ENCODE results near the gene SPIN1. TPM values are rescaled to one million over a fixed set of nuclear protein-coding genes. Genes with fewer than 3 reads are reported as not detected.

Gene SPIN1
- total RNA-seq, 8 experiments from 2014 or later: 42.0 to 114 (median 64.2) TPM

DNA sequence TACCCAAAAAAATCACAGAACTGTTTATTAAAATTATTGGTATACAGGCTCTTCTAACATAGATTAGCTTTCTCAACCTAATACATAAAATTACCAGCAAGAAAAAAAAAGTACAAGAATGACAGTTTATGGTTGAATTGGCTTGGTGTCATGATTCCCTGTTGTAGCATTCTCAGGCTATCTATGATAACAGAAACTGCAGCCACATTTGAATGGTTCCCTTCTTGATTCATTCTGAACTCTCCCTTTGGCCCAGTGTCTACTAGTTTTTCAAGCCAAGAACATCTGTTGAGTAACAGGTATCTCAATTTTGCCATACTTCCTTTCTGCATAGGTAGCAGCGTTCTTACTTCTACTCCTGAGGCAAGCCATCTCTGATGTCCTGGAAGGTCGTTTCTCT is 3.0 kb downstream of the SPIN1 start:
- Histone ChIP-seq H3K4me1 (replicated peaks in 1 of 2) (peaks cover 6 to 12% of the 10 kb centered on the region in 2 donors), H3K27ac (no peak overlapping the region), H3K4me3 (no peak overlapping the region)
- WGBS, 10 experiments: 40 to 100% (median 81%) methylated on average over 1 to 2 of the region's 2 CpGs; no CpG with 5 or more reads in 2 of the 10 experiments
- in situ Hi-C loops (cut with MboI; ENCODE audit: low pct_unique_long_range_greater_than_20kb in 2 of 9, low sequenced_read_pairs in 9 of 9, unreplicated experiment in 9 of 9): loop anchor here in 1 of 9 experiments (25.0 kb wide), 1 partner anchor 304 kb away; no protein-coding TSS in a partner anchor
- ATAC-seq (replicated peaks in 6 of 8): no peak

DNA sequence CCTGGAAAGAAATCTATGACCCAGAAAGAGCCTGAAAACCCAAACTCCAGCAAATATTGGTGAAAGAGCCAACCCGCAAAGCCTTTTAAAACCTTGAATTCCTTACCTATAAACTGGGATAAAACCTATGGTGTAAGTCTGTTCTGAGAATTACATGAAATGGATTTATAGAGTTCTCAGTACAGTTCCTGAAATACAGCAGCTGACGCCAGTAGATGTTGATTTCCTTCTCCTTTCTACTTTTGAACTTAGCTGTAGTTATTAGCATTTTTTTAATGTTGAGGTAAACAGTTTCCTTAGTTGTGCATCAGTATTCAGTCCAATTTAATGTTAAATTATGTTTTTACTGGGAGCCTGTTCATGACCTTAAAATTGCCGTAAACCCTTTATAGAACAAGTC is 3.7 kb downstream of the SPIN1 start:
- ATAC-seq (replicated peaks in 6 of 8): no peak
- Histone ChIP-seq H3K4me1 (replicated peaks in 1 of 2) (peaks cover 6 to 12% of the 10 kb centered on the region in 2 donors), H3K4me3 (no peak overlapping the region), H3K27ac (no peak overlapping the region)
- WGBS, 10 experiments: 90 to 100% (median 97%) methylated on average over 1 to 3 of the region's 3 CpGs; no CpG with 5 or more reads in 4 of the 10 experiments
- in situ Hi-C loops (cut with MboI; ENCODE audit: low pct_unique_long_range_greater_than_20kb in 2 of 9, low sequenced_read_pairs in 9 of 9, unreplicated experiment in 9 of 9): loop anchor here in 1 of 9 experiments (25.0 kb wide), 1 partner anchor 305 kb away; no protein-coding TSS in a partner anchor

DNA sequence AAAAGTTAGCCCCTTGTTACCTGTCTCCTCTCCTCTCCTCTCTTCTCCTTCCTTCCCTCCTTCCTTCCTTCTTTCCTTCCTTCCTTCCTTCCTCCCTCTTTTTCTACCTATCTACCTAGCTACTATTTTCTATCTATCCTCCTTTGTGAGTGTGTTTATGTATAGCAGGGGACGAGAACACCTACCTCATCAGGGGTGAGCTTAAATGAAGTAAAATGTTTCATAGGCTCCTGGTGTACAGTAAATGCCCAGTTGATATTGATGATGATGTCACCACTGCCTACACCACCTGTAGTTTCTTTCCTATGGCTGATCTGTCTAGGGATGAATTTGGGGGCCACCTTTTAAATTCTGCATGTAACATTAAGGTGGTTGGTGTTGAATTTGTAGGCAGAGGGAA is 4.3 kb downstream of the SPIN1 start:
- in situ Hi-C loops (cut with MboI; ENCODE audit: low pct_unique_long_range_greater_than_20kb in 2 of 9, low sequenced_read_pairs in 9 of 9, unreplicated experiment in 9 of 9): loop anchor here in 1 of 9 experiments (25.0 kb wide), 1 partner anchor 305 kb away; no protein-coding TSS in a partner anchor
- Histone ChIP-seq H3K4me1 (replicated peaks in 1 of 2) (peaks cover 6 to 12% of the 10 kb centered on the region in 2 donors), H3K27ac (no peak overlapping the region), H3K4me3 (no peak overlapping the region)
- no peak for ATAC-seq (replicated peaks in 6 of 8)
- WGBS, 10 experiments: 90 to 100% (median 100%) methylated on average over 1 of the region's 1 CpG; no CpG with 5 or more reads in 3 of the 10 experiments

DNA sequence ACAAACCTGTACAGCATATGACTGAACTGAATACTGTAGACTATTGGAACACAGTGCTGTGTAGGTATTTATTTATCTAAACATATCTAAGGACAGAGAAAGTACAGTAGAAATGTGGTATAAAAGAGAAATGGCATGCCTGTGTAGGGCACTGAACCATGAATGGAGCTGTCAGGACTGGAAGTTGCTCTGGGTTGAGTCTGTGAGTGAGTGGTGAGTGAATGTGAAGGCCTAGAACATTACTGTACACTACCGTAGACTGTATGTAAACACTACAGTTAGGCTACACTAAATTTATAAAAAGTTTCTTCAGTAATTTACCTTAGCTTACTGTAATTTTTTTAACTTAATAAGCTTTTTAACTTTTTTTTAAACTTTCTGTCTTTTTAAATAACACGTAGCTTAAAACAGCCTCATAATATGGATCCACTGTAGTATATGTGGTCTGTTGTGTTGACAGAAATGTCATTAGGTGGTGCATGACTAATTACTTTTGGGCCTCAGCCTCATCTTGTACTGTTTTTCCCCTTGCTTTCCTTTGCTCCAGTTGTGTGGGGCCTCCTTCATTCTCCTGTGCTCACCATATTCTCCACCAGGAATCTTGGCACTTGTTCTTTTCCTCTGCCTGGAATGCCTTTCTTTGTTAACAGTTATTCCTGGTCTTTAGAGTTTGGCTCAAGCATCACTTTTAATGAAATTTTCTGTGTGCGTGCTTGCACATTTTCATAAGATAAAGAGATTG is 8.8 kb downstream of the SPIN1 start:
- no peak overlapping the region for H3K27ac ChIP-seq
- H3K4me1 ChIP-seq (replicated peaks in 1 of 2): peaks cover 3 to 4% of the 10 kb centered on the region in 2 donors
- in situ Hi-C loops (cut with MboI; ENCODE audit: low pct_unique_long_range_greater_than_20kb in 2 of 9, low sequenced_read_pairs in 9 of 9, unreplicated experiment in 9 of 9): loop anchor here in 1 of 9 experiments (25.0 kb wide), 1 partner anchor 310 kb away; no protein-coding TSS in a partner anchor
- 44 to 100% (median 92%) methylated on average over 2 to 3 of the region's 3 CpGs; no CpG with 5 or more reads in 1 of the 10 experiments for WGBS, 10 experiments
- no peak overlapping the region for H3K4me3 ChIP-seq
- peak in 2 of 8 experiments; percentile 10 to 70 for ATAC-seq (replicated peaks in 6 of 8)

DNA sequence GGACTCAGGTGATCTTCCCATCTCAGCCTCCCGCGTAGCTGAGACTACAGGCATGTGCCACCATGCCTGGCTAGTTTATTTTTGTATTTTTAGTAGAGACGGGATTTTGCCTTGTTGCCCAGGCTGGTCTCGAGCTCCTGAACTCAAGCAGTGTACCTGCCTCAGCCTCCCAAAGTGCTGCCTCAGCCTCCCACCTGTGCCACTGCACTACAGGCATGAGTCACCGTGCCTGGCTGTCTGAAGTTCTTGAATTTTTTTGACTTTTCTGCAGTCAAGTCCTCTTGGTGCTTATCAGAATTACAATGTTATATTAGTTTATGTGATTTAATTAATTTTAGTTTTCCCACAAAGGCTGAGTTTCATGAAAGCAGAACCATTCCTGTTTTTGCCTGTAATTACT is 9.8 kb downstream of the SPIN1 start:
- ATAC-seq (replicated peaks in 6 of 8): no peak
- Histone ChIP-seq H3K4me3 (no peak overlapping the region), H3K27ac (no peak overlapping the region), H3K4me1 (replicated peaks in 1 of 2) (no peaks in the 10 kb centered on the region)
- in situ Hi-C loops (cut with MboI; ENCODE audit: low pct_unique_long_range_greater_than_20kb in 2 of 9, low sequenced_read_pairs in 9 of 9, unreplicated experiment in 9 of 9): loop anchor here in 1 of 9 experiments (25.0 kb wide), 1 partner anchor 311 kb away; no protein-coding TSS in a partner anchor
- WGBS, 10 experiments: 96 to 100% (median 100%) methylated on average over 1 to 3 of the region's 5 CpGs; no CpG with 5 or more reads in 5 of the 10 experiments

DNA sequence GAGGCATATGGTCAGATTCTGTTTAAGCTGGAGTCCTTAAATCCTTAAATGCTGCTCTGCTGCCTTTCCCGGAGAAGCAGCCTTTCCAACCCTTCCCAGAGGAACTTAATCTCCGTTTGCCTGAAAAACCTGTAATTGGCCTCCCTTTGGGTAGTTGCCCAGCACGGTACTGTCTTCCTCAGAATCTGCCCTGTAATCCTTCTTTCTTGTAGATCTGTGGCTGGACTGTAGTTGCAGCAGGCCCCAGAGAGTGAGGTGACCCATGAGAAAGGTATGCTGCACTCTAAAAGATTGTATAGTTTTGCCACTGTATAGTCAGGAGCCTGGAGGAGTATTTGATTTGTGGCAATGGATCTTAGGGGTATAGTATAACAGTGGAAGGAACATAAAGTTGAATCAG is 11.7 kb downstream of the SPIN1 start:
- Histone ChIP-seq H3K27ac (no peak overlapping the region), H3K4me1 (replicated peaks in 1 of 2) (no peaks in the 10 kb centered on the region), H3K4me3 (no peak overlapping the region)
- WGBS, 10 experiments: 20 to 100% (median 90%) methylated on average over 1 to 3 of the region's 3 CpGs; no CpG with 5 or more reads in 1 of the 10 experiments
- peak in 3 of 8 experiments; percentile 36 to 53 (median 50) for ATAC-seq (replicated peaks in 6 of 8)
- in situ Hi-C loops (cut with MboI; ENCODE audit: low pct_unique_long_range_greater_than_20kb in 2 of 9, low sequenced_read_pairs in 9 of 9, unreplicated experiment in 9 of 9): loop anchor here in 2 of 9 experiments (25.0 kb wide), 2 partner anchors 88 to 313 kb away; no protein-coding TSS in a partner anchor

DNA sequence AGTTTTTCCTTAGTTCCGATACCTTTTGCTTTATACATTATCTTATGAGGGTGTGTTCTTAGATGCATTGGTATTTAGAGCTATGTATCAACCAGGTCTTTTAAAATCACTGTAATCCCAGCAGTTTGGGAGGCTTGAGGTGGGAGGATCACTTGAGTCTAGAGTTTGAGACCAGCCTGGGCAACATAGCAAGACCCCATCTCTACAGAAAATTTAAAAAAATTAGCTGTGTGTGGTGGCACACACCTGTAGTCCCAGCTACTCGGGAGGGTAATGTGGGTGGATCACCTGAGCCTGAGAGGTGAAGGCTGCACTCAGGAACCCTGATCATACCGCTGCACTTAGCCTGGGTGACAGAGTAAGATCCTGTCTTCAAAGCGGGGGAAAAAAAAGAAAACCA is 15.1 kb downstream of the SPIN1 start:
- in situ Hi-C loops (cut with MboI; ENCODE audit: low pct_unique_long_range_greater_than_20kb in 2 of 9, low sequenced_read_pairs in 9 of 9, unreplicated experiment in 9 of 9): loop anchor here in 1 of 9 experiments (25.0 kb wide), 1 partner anchor 91 kb away; no protein-coding TSS in a partner anchor
- WGBS, 10 experiments: 91 to 100% (median 100%) methylated on average over 1 to 3 of the region's 4 CpGs; no CpG with 5 or more reads in 3 of the 10 experiments
- H3K4me1 ChIP-seq (replicated peaks in 1 of 2): no peaks in the 10 kb centered on the region
- no peak overlapping the region for H3K27ac ChIP-seq
- no peak overlapping the region for H3K4me3 ChIP-seq
- no peak for ATAC-seq (replicated peaks in 6 of 8)

DNA sequence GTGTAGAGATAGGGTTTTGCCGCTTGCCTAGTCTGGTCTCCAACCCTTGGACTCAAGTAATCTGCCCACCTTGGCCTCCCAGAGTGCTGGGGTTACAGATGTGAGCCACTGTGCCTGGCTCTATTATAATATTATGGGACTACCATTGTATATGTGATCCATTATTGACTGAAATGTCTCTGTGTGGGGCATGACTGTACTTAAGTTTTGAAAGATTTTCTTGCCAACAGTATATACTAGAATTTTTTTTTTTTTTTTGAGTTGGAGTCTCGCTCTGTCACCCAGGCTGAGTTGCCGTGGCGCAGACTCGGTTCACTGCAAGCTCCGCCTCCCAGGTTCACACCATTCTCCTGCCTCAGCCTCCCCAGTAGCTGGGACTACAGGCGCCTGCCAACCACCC is 17.8 kb downstream of the SPIN1 start:
- no peak for ATAC-seq (replicated peaks in 6 of 8)
- in situ Hi-C loops (cut with MboI; ENCODE audit: low pct_unique_long_range_greater_than_20kb in 2 of 9, low sequenced_read_pairs in 9 of 9, unreplicated experiment in 9 of 9): loop anchor here in 1 of 9 experiments (25.0 kb wide), 1 partner anchor 94 kb away; no protein-coding TSS in a partner anchor
- WGBS, 10 experiments: 92 to 100% (median 97%) methylated on average over 1 to 7 of the region's 7 CpGs; no CpG with 5 or more reads in 4 of the 10 experiments
- no peak overlapping the region for H3K27ac ChIP-seq
- no peak overlapping the region for H3K4me3 ChIP-seq
- H3K4me1 ChIP-seq (replicated peaks in 1 of 2): no peaks in the 10 kb centered on the region

DNA sequence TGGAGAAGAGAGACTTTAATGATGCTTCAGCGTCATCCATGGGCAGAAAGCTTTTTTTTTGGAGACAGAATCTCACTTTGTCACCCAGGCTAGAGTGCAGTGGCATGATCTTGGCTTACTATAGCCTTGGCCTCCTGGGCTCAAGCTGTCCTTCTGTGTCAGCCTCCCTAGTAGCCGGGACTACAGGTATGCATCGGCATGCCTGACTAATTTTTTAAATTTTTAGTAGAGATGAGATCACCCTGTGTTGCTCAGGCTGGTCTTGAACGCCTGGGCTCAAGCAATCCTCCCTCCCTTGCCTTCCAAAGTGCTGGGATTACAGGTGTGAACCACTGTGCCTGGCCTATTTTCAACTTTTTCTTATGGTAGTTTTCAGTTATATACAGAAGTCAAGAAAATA is 23.2 kb downstream of the SPIN1 start:
- WGBS, 10 experiments: 95 to 100% (median 100%) methylated on average over 1 to 3 of the region's 4 CpGs; no CpG with 5 or more reads in 3 of the 10 experiments

DNA sequence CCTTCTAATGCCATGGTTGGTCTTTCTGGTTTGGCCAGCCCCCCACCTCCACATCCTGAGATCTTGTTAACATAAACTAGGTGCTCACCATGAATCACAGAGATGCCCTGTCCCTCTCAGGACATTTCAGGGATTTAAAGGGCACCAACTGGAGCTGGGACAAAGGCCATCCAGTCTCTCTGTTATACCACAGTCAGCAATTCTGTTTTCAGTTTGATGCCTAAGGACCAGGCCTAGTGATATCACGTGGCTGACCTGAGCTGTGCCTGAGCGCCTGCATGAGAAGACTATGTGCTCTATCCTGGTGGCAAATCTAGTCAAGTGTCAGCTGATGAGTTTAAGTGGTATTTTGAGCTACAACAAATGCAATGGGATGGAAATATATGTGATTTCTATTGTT is 26.1 kb downstream of the SPIN1 start:
- H3K4me3 ChIP-seq: no peak overlapping the region
- H3K27ac ChIP-seq: no peak overlapping the region
- WGBS, 10 experiments: 80 to 100% (median 100%) methylated on average over 1 to 2 of the region's 2 CpGs; no CpG with 5 or more reads in 5 of the 10 experiments
- no peaks in the 10 kb centered on the region for H3K4me1 ChIP-seq (replicated peaks in 1 of 2)
- in situ Hi-C loops (cut with MboI; ENCODE audit: low pct_unique_long_range_greater_than_20kb in 2 of 9, low sequenced_read_pairs in 9 of 9, unreplicated experiment in 9 of 9): loop anchor here in 1 of 9 experiments (25.0 kb wide), 1 partner anchor 102 kb away; no protein-coding TSS in a partner anchor
- ATAC-seq (replicated peaks in 6 of 8): no peak

More for the DNA sequence above, 23.2 kb downstream of the SPIN1 start:
- no peak overlapping the region for H3K27ac ChIP-seq
- in situ Hi-C loops (cut with MboI; ENCODE audit: low pct_unique_long_range_greater_than_20kb in 2 of 9, low sequenced_read_pairs in 9 of 9, unreplicated experiment in 9 of 9): loop anchor here in 1 of 9 experiments (25.0 kb wide), 1 partner anchor 99 kb away; no protein-coding TSS in a partner anchor
- ATAC-seq (replicated peaks in 6 of 8): no peak
- no peak overlapping the region for H3K4me3 ChIP-seq
- no peaks in the 10 kb centered on the region for H3K4me1 ChIP-seq (replicated peaks in 1 of 2)

DNA sequence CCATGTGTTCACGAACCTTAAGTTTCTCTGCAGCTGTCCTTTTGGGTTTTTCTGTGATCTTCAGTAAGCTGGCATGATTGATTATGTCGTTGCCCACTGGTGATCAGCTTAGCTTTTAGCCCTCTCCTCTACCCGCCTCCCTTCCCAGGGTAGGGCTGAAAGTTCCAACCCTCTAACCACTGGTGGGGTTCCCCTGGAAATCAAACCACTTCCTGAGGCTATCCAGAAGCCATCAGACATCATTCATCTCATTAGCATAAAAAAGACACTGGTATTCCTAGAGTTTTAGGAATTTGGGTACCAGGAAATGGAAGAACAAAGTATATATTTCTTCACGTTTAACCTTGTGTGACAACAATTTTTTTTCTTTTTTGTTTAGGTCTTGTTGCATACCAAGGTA is 29.8 kb downstream of the SPIN1 start:
- in situ Hi-C loops (cut with MboI; ENCODE audit: low pct_unique_long_range_greater_than_20kb in 2 of 9, low sequenced_read_pairs in 9 of 9, unreplicated experiment in 9 of 9): loop anchor here in 1 of 9 experiments (25.0 kb wide), 1 partner anchor 106 kb away; no protein-coding TSS in a partner anchor

DNA sequence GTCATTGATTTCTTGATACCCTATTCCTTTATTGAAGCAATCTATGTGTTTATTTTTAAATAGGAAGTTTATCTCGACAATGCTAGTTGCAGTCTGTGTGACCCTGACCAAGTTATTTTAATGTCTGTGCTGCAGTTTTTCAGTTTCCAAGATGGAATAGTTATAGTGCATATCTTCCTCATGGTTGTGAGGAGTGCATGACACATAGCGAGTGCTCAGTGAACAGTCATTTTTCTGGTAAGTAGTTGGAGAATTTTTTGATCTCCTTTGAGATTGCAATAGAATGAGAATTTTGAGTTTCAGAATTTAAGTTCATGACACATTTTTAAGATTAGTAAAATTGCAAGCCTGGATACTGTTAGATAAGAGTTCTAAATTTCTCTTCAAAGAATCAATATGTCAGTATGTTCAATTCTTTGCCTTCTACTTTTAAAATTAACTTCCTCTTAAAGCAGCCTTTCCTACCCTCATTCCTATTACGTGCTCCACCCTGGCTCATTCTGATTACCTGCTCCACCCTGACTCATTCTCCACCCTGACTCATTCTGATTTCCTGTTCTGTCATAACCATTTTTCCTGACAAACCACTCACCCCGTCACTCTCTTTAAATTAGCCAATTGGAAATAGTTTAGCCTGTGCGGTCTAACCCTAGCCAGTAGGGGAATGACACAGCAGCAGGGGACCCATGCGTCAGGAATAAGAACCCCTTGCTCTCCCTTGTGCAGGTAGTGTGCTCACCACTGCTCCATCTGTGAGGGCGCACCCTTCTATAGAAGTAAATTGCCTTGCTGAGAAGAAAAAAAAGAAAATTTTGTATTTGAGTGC is 30.7 kb downstream of the SPIN1 start:
- WGBS, 10 experiments: 40 to 100% (median 92%) methylated on average over 3 to 7 of the region's 7 CpGs
- peak in 3 of 8 experiments; percentile 33 to 53 (median 40) for ATAC-seq (replicated peaks in 6 of 8)
- Histone ChIP-seq H3K4me3 (no peak overlapping the region), H3K27ac (no peak overlapping the region), H3K4me1 (replicated peaks in 1 of 2) (no peaks in the 10 kb centered on the region)
- in situ Hi-C loops (cut with MboI; ENCODE audit: low pct_unique_long_range_greater_than_20kb in 2 of 9, low sequenced_read_pairs in 9 of 9, unreplicated experiment in 9 of 9): loop anchor here in 1 of 9 experiments (25.0 kb wide), 1 partner anchor 107 kb away; no protein-coding TSS in a partner anchor

More for the DNA sequence above, 29.8 kb downstream of the SPIN1 start:
- H3K27ac ChIP-seq: no peak overlapping the region
- no peaks in the 10 kb centered on the region for H3K4me1 ChIP-seq (replicated peaks in 1 of 2)
- 60 to 100% (median 84%) methylated on average over 1 to 4 of the region's 4 CpGs; no CpG with 5 or more reads in 2 of the 10 experiments for WGBS, 10 experiments
- ATAC-seq (replicated peaks in 6 of 8): no peak
- H3K4me3 ChIP-seq: no peak overlapping the region
